Muscle of leg (tissue), 11 donors: ENCODE results near the gene QSER1. TPM values are rescaled to one million over a fixed set of nuclear protein-coding genes. Genes with fewer than 3 reads are reported as not detected.
"Not testable (repeated sequence)": the region's sequence is repeated elsewhere in the genome, so short reads cannot be mapped to it uniquely, and the experiment has no call there.

Experiments used
- DNase-seq: peaks from one replicate; pipeline ENCODE4 v3.0.0; 2013
- H3K27ac ChIP-seq: one replicate; pipeline ENCODE4 v1.5.1; 2013; ENCODE audit warnings: mild to moderate bottlenecking, low read length, control low read depth
- H3K27me3 ChIP-seq: one replicate; pipeline ENCODE4 v1.6.1; 2013; ENCODE audit warnings: low read length; ENCODE audit not compliant: control insufficient read depth, insufficient read depth
- H3K36me3 ChIP-seq: one replicate; pipeline ENCODE4 v1.6.1; 2013; ENCODE audit warnings: low read length; ENCODE audit not compliant: control insufficient read depth, insufficient read depth
- H3K4me1 ChIP-seq: one replicate; pipeline ENCODE4 v1.6.1; 2013; ENCODE audit warnings: low read length; ENCODE audit not compliant: control insufficient read depth, insufficient read depth
- H3K4me3 ChIP-seq: one replicate; pipeline ENCODE4 v1.5.1; 2013; ENCODE audit warnings: low read length, control low read depth
- H3K9me3 ChIP-seq: replicated peaks from 2 replicates; pipeline ENCODE4 v1.6.1; 2013; ENCODE audit warnings: low read depth, low read length; ENCODE audit not compliant: control insufficient read depth
- WGBS: methylation state at CpG from one replicate; pipeline ENCODE4 v1.1.5; 2013; ENCODE audit warnings: missing lambda C conversion rate; ENCODE audit not compliant: insufficient coverage; 5-methylcytosine and 5-hydroxymethylcytosine counted together
- polyA plus RNA-seq, 8 donors: library from polyadenylated mRNA; unstranded; fragments of 120-200 nt; gene quantifications; one replicate each; pipeline versions ENCODE4 v1.2.1 to v1.2.3, GENCODE V29; 2013; ENCODE audit warnings: inconsistent platforms in 1 of 8, low replicate concordance in 1 of 8; ENCODE audit not compliant: insufficient read length in 8 of 8, insufficient read depth in 1 of 8
- total RNA-seq: library from RNA; stranded (reverse); fragments of 120-200 nt; gene quantifications from one replicate; pipeline ENCODE4 v1.2.4, GENCODE V29; 2013

QSER1 gene
- total and polyA plus RNA-seq, 9 donors = 13.6 to 29.6 (median 21.9) TPM

GRCh38 chr11:32919338-32919737, 26.7 kb downstream of the QSER1 start:
- Histone ChIP-seq H3K4me3 (no peak overlapping the region), H3K27me3 (no peaks in the 10 kb centered on the region), H3K36me3 (no peaks in the 10 kb centered on the region), H3K27ac (no peak overlapping the region), H3K4me1 (no peaks in the 10 kb centered on the region), H3K9me3 (no peaks in the 10 kb centered on the region)
- DNase-seq = no peak
- WGBS = 40% methylated on average over 1 of the region's 4 CpGs

- H3K9me3 ChIP-seq = no peaks in the 10 kb centered on the region
- no peak overlapping the region for H3K4me3 ChIP-seq
- no peaks in the 10 kb centered on the region for H3K36me3 ChIP-seq
- no peaks in the 10 kb centered on the region for H3K4me1 ChIP-seq
- WGBS = no CpG with 5 or more reads among the region's 1 CpG
- H3K27me3 ChIP-seq = no peaks in the 10 kb centered on the region
- no peak overlapping the region for H3K27ac ChIP-seq
- DNase-seq = no peak
Observed at GRCh38 chr11:32920570-32920969, 28.0 kb downstream of the QSER1 start.

GRCh38 chr11:32921204-32921603, 28.6 kb downstream of the QSER1 start:
- DNase-seq = no peak
- Histone ChIP-seq H3K36me3 (peaks cover 3% of the 10 kb centered on the region), H3K4me1 (no peaks in the 10 kb centered on the region), H3K27me3 (no peaks in the 10 kb centered on the region), H3K4me3 (no peak overlapping the region), H3K27ac (no peak overlapping the region), H3K9me3 (no peaks in the 10 kb centered on the region)
- no CpG with 5 or more reads among the region's 1 CpG for WGBS

- Histone ChIP-seq H3K36me3 (peaks cover 33% of the 10 kb centered on the region), H3K4me1 (no peaks in the 10 kb centered on the region), H3K9me3 (no peaks in the 10 kb centered on the region), H3K27me3 (no peaks in the 10 kb centered on the region), H3K4me3 (no peak overlapping the region), H3K27ac (no peak overlapping the region)
- 100% methylated on average over 1 of the region's 1 CpG for WGBS
- DNase-seq = no peak
Observed at GRCh38 chr11:32931606-32932005, 39.0 kb downstream of the QSER1 start.

GRCh38 chr11:32932196-32932595, 39.6 kb downstream of the QSER1 start:
- no peak overlapping the region for H3K4me3 ChIP-seq
- H3K27ac ChIP-seq = no peak overlapping the region
- H3K9me3 ChIP-seq = no peaks in the 10 kb centered on the region
- H3K36me3 ChIP-seq = peaks cover 34% of the 10 kb centered on the region
- H3K27me3 ChIP-seq = no peaks in the 10 kb centered on the region
- no peak for DNase-seq
- WGBS = 97% methylated on average over 3 of the region's 3 CpGs
- H3K4me1 ChIP-seq = no peaks in the 10 kb centered on the region

- Histone ChIP-seq H3K27me3 (no peaks in the 10 kb centered on the region), H3K9me3 (no peaks in the 10 kb centered on the region), H3K4me3 (no peak overlapping the region), H3K27ac (no peak overlapping the region), H3K36me3 (peaks cover 36% of the 10 kb centered on the region), H3K4me1 (no peaks in the 10 kb centered on the region)
- DNase-seq = peak; percentile 3
Observed at GRCh38 chr11:32935462-32936029, 42.9 kb downstream of the QSER1 start.

- H3K27me3 ChIP-seq, DNase-seq, H3K4me3 ChIP-seq, H3K9me3 ChIP-seq, H3K27ac ChIP-seq, H3K4me1 ChIP-seq: not testable (repeated sequence)
- no CpG with 5 or more reads among the region's 1 CpG for WGBS
- peaks cover 35% of the 10 kb centered on the region for H3K36me3 ChIP-seq
Observed at GRCh38 chr11:32936178-32936577, 43.6 kb downstream of the QSER1 start.

- H3K4me1 ChIP-seq, H3K9me3 ChIP-seq, H3K27me3 ChIP-seq, H3K4me3 ChIP-seq, H3K27ac ChIP-seq, DNase-seq: not testable (repeated sequence)
- peaks cover 25% of the 10 kb centered on the region for H3K36me3 ChIP-seq
- no CpG with 5 or more reads among the region's 3 CpGs for WGBS
Observed at GRCh38 chr11:32937283-32937682, 44.7 kb downstream of the QSER1 start.

GRCh38 chr11:32939046-32939445, 46.4 kb downstream of the QSER1 start:
- H3K27ac ChIP-seq = no peak overlapping the region
- no peak for DNase-seq
- no peaks in the 10 kb centered on the region for H3K27me3 ChIP-seq
- no peaks in the 10 kb centered on the region for H3K9me3 ChIP-seq
- no peak overlapping the region for H3K4me3 ChIP-seq
- WGBS = no CpG with 5 or more reads among the region's 1 CpG
- H3K4me1 ChIP-seq = no peaks in the 10 kb centered on the region
- peaks cover 10% of the 10 kb centered on the region for H3K36me3 ChIP-seq

- no peaks in the 10 kb centered on the region for H3K27me3 ChIP-seq
- peaks cover 6% of the 10 kb centered on the region for H3K36me3 ChIP-seq
- H3K9me3 ChIP-seq = no peaks in the 10 kb centered on the region
- H3K27ac ChIP-seq = no peak overlapping the region
- no peak overlapping the region for H3K4me3 ChIP-seq
- peak; percentile 1 for DNase-seq
- H3K4me1 ChIP-seq = no peaks in the 10 kb centered on the region
Observed at GRCh38 chr11:32939866-32940265, 47.3 kb downstream of the QSER1 start.

GRCh38 chr11:32940865-32941264, 48.3 kb downstream of the QSER1 start:
- no CpG with 5 or more reads among the region's 1 CpG for WGBS
- no peaks in the 10 kb centered on the region for H3K4me1 ChIP-seq

More at GRCh38 chr11:32940865-32941264, 48.3 kb downstream of the QSER1 start:
- peaks cover 4% of the 10 kb centered on the region for H3K36me3 ChIP-seq
- no peak overlapping the region for H3K27ac ChIP-seq
- H3K4me3 ChIP-seq = no peak overlapping the region
- no peak for DNase-seq
- no peaks in the 10 kb centered on the region for H3K27me3 ChIP-seq
- H3K9me3 ChIP-seq = no peaks in the 10 kb centered on the region
